HepG2 (cell line): Measurements from ENCODE around the gene DUS1L. TPM values are rescaled to one million over a fixed set of nuclear protein-coding genes. Genes with fewer than 3 reads are reported as not detected.
A peak's percentile ranks its signal among the peaks of the same experiment; 100 is the strongest.

ENCODE experiments used
- ATAC-seq: fragments of 200-7000 bp; cut with Tn5 transposase; 3 replicates; pipeline ENCODE4 v1.9.1; 2020; ENCODE audit warnings: mild to moderate bottlenecking, moderate library complexity
- BruUV-seq: library from RNA; stranded (reverse); fragments of 400-500 nt; replicated peaks from 2 replicates; lab custom pipeline; 2021; lab: Mats Ljungman, UMichigan
- CTCF ChIA-PET: fragments of 300-600 bp; formaldehyde crosslinking; extraction: SDS; loops from one replicate; lab custom pipeline; 2021; ENCODE audit warnings: low total read pairs, inconsistent platforms, low intra/inter-chr PET ratio; lab: Yijun Ruan, JAX
- POLR2A ChIA-PET: fragments of 350-600 bp; sonication (Branson Sonifier 250); formaldehyde crosslinking; loops from one replicate; lab custom pipeline; 2020; ENCODE audit warnings: antibody characterized with exemption, inconsistent platforms; lab: Yijun Ruan, JAX
- DNase-seq: peaks from one replicate; pipeline ENCODE4 v3.0.0-alpha.2; 2015; ENCODE audit warnings: low spot score
- FAIRE-seq: peaks from 3 replicates; lab custom pipeline; 2011; peaks lifted over from hg19 to GRCh38; lab: Jason Lieb, UNC
- H2AFZ ChIP-seq: one replicate; pipeline ENCODE4 v1.6.1; 2011; ENCODE audit warnings: low read length, inconsistent platforms
- H3K27ac ChIP-seq: fragments of 300-600 bp; 3 replicates; pipeline ENCODE4 v1.8.0; 2011; ENCODE audit warnings: mixed run types, mild to moderate bottlenecking, mixed read lengths, low read length, inconsistent platforms; ENCODE audit not compliant: insufficient read depth; ENCODE audit errors: extremely low read length
- H3K27me3 ChIP-seq, 2 experiments: fragments of 200-600 bp in 1 of 2; 2 replicates in 1 of 2; 3 replicates in 1 of 2; pipeline versions ENCODE4 v1.6.0 to v1.8.0; 2011; ENCODE audit warnings: low read length in 2 of 2, mild to moderate bottlenecking in 2 of 2, moderate library complexity in 2 of 2, inconsistent platforms in 1 of 2; ENCODE audit not compliant: insufficient read depth in 2 of 2, control insufficient read depth in 1 of 2
- H3K36me3 ChIP-seq, 2 experiments: fragments of 200-600 bp in 1 of 2; replicated peaks in 1 of 2; 2 replicates in 1 of 2; 3 replicates in 1 of 2; pipeline versions ENCODE4 v1.5.1 to v1.8.0; 2011; ENCODE audit warnings: low read length in 2 of 2, inconsistent platforms in 1 of 2; ENCODE audit not compliant: insufficient read depth in 2 of 2, control insufficient read depth in 1 of 2
- H3K4me1 ChIP-seq: 2 replicates; pipeline ENCODE4 v1.5.1; 2012; ENCODE audit warnings: low read length, inconsistent platforms; ENCODE audit not compliant: insufficient read depth
- H3K4me2 ChIP-seq: 2 replicates; pipeline ENCODE4 v1.6.0; 2011; ENCODE audit warnings: low read depth, low read length, inconsistent platforms
- H3K4me3 ChIP-seq, 3 experiments: fragments of 200-600 bp in 1 of 3; sonication (generic), shearing (Covaris generic) in 1 of 3; replicated peaks in 1 of 3; 2 replicates each; pipeline ENCODE4 v1.5.1; 2011 to 2016; ENCODE audit warnings: low read length in 3 of 3, inconsistent platforms in 2 of 3, low read depth in 2 of 3, mild to moderate bottlenecking in 2 of 3, control low read depth in 1 of 3, mixed read lengths in 1 of 3; ENCODE audit not compliant: insufficient read depth in 1 of 3
- H3K79me2 ChIP-seq: one replicate; pipeline ENCODE4 v1.6.1; 2011; ENCODE audit warnings: low read length, inconsistent platforms; ENCODE audit not compliant: insufficient read depth
- H3K9ac ChIP-seq: 2 replicates; pipeline ENCODE4 v1.6.0; 2011; ENCODE audit warnings: mild to moderate bottlenecking, low read depth, low read length, inconsistent platforms; ENCODE audit not compliant: insufficient read depth
- H3K9me3 ChIP-seq: 2 replicates; pipeline ENCODE4 v1.5.1; 2012; ENCODE audit warnings: mild to moderate bottlenecking, low read length
- H4K20me1 ChIP-seq: 2 replicates; pipeline ENCODE4 v1.6.0; 2011; ENCODE audit warnings: inconsistent platforms, mild to moderate bottlenecking, low read length, moderate library complexity; ENCODE audit not compliant: insufficient read depth
- ATF1 ChIP-seq: IDR thresholded peaks from 2 replicates; pipeline ENCODE4 v1.6.1; 2016; ENCODE audit warnings: mild to moderate bottlenecking, control low read depth
- MED1 ChIP-seq: sonication (generic); formaldehyde crosslinking; IDR thresholded peaks from 2 replicates; pipeline ENCODE4 v1.4.0; 2020; ENCODE audit warnings: missing genetic modification reagents
- NFE2L2 ChIP-seq: fragments of 150-350 bp; IDR thresholded peaks from 2 replicates; pipeline ENCODE4 v1.6.1; 2014; ENCODE audit warnings: low read length
- NRL ChIP-seq: sonication (generic); formaldehyde crosslinking; IDR thresholded peaks from 2 replicates; pipeline ENCODE4 v1.5.0; 2020; ENCODE audit warnings: missing genetic modification reagents, mild to moderate bottlenecking, moderate library complexity, borderline replicate concordance
- POLR2A ChIP-seq, 2 experiments: IDR thresholded peaks; 2 replicates each; pipeline ENCODE4 v1.6.1; 2011; ENCODE audit warnings: low read depth in 2 of 2, low read length in 2 of 2, mild to moderate bottlenecking in 1 of 2, moderate library complexity in 1 of 2; ENCODE audit not compliant: insufficient read depth in 1 of 2
- SETDB1 ChIP-seq: sonication (generic); formaldehyde crosslinking; IDR thresholded peaks from 2 replicates; pipeline ENCODE4 v1.5.1; 2020; ENCODE audit warnings: missing genetic modification reagents, mild to moderate bottlenecking, borderline replicate concordance
- TCF12 ChIP-seq, 2 experiments: fragments of 450-650 bp in 1 of 2; sonication (generic) in 1 of 2; formaldehyde crosslinking in 1 of 2; IDR thresholded peaks; 2 replicates each; pipeline versions ENCODE4 v1.6.1 to v1.8.0; 2017 to 2022; ENCODE audit warnings: antibody characterized with exemption in 1 of 2, mild to moderate bottlenecking in 1 of 2, missing genetic modification reagents in 1 of 2, moderate library complexity in 1 of 2
- TMF1 ChIP-seq: sonication (generic); formaldehyde crosslinking; IDR thresholded peaks from 2 replicates; pipeline ENCODE4 v1.8.1; 2022; ENCODE audit warnings: low read depth, missing genetic modification reagents
- ZBTB34 ChIP-seq: sonication (generic); formaldehyde crosslinking; IDR thresholded peaks from 2 replicates; pipeline ENCODE4 v1.8.0; 2022; ENCODE audit warnings: mild to moderate bottlenecking, missing genetic modification reagents
- ZBTB7A ChIP-seq: sonication (generic); formaldehyde crosslinking; IDR thresholded peaks from 2 replicates; pipeline ENCODE4 v1.8.0; 2022; ENCODE audit warnings: mild to moderate bottlenecking, missing genetic modification reagents
- ZNF501 ChIP-seq: sonication (generic); formaldehyde crosslinking; IDR thresholded peaks from 2 replicates; pipeline ENCODE4 v1.5.1; 2020; ENCODE audit warnings: mild to moderate bottlenecking, moderate library complexity, missing genetic modification reagents
- ZNF749 ChIP-seq: sonication (generic); formaldehyde crosslinking; IDR thresholded peaks from 2 replicates; pipeline ENCODE4 v1.8.0; 2022; ENCODE audit warnings: mild to moderate bottlenecking, missing genetic modification reagents, moderate library complexity, borderline replicate concordance
- WGBS: methylation state at CpG from one replicate; pipeline ENCODE4 v1.1.6; 2017; ENCODE audit warnings: low lambda C conversion rate; 5-methylcytosine and 5-hydroxymethylcytosine counted together
- in situ Hi-C: cut with HindIII; loops from 2 replicates; pipeline ENCODE4 v1.10.0; 2017; ENCODE audit warnings: low pct_unique_long_range_greater_than_20kb; ENCODE audit not compliant: extremely low pct_ligation_motif_present
- intact Hi-C: fragments of 100-400 bp; cut with micrococcal nuclease; formaldehyde crosslinking; loops from one replicate; pipeline ENCODE4 v1.10.0; 2022; ENCODE audit not compliant: unreplicated experiment
- polyA plus RNA-seq, 8 experiments: library from polyadenylated mRNA; depleted of rRNA in 3 of 8; stranded (reverse) in 7 of 8; unstranded in 1 of 8; fragments of >200 nt; fragmentation: Illumina TruSeq in 4 of 8; extraction: Trizol in 4 of 8; gene quantifications; 2 replicates each; pipeline versions ENCODE4 v1.2.1 to v1.2.3, GENCODE V29; 2011 to 2016; ENCODE audit warnings: low read depth in 4 of 8, missing spikeins in 1 of 8, mixed read lengths in 1 of 8; ENCODE audit not compliant: insufficient read depth in 1 of 8
- total RNA-seq, 5 experiments: library from RNA; depleted of rRNA; stranded (reverse); fragments of >200 nt; fragmentation: Illumina TruSeq; extraction: Trizol; gene quantifications; 2 replicates each; pipeline ENCODE4 v1.2.3, GENCODE V29; 2016; ENCODE audit warnings: low read depth in 1 of 5
- TF ChIP-seq, protein P1 (sequence below): sonication (generic); formaldehyde crosslinking; IDR thresholded peaks from 2 replicates; pipeline ENCODE4 v1.5.0; 2020; ENCODE audit warnings: missing genetic modification reagents
- TF ChIP-seq, protein P2 (sequence below): sonication (generic); formaldehyde crosslinking; IDR thresholded peaks from 2 replicates; pipeline ENCODE4 v1.4.0; 2020; ENCODE audit warnings: missing genetic modification reagents
- TF ChIP-seq, protein P3 (sequence below): fragments of 450-650 bp; IDR thresholded peaks from 2 replicates; pipeline ENCODE4 v1.6.1; 2016

DUS1L gene
- total and polyA plus RNA-seq, 2 of the 13 experiments (the other 11 are each of a cell fraction or from before 2014, with no cell fraction given), result 81.0 to 109 TPM

DNA sequence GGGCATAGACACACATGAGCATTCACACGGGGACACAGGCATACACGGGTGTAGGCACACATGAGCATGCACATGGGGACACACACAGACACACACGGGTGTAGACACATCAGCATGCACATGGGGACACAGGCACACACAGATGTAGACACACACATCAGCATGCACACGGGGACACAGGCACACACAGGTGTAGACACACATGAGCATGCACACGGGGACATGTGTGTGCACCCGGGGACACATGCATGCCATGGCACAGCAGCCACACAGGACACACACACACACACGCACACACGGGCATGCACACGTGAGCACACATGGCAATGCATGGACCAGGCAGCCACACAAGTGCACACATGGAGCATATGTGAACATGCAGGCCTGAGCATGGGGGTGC, 23.0 kb downstream of the DUS1L start:
- no peaks in the 10 kb centered on the region for H3K9me3 ChIP-seq
- H3K9ac ChIP-seq, result no peak overlapping the region
- ChIA-PET POLR2A (interaction anchor here (0.6 to 2.6 kb wide), 2 partner anchors 14 to 188 kb away, joined by 3 to 12 read pairs; no protein-coding TSS in a partner anchor), CTCF (no interaction called here)
- H4K20me1 ChIP-seq, result no peaks in the 10 kb centered on the region
- no peak overlapping the region for H2AFZ ChIP-seq
- DNase-seq, result no peak
- no peak overlapping the region for H3K4me3 ChIP-seq
- peaks cover 2 to 10% of the 10 kb centered on the region in 2 experiments; a peak in 3 of 5 replicates for H3K36me3 ChIP-seq
- no peaks in the 10 kb centered on the region for H3K27me3 ChIP-seq
- no peak for FAIRE-seq
- no TSS peak for BruUV-seq
- intact Hi-C loops, result no loop called here
- peaks cover 58% of the 10 kb centered on the region for H3K4me1 ChIP-seq
- no peak overlapping the region for H3K4me2 ChIP-seq
- 0 out of 2 replicates have a peak, but pooled peaks have one; percentile 33 for TF ChIP-seq ZBTB7A (CRISPR knock-in tag)
- TF ChIP-seq TCF12 (IDR thresholded peaks at IDR 0.05), result no peak
- no peak for TF ChIP-seq TCF12 (CRISPR knock-in tag; IDR thresholded peaks at IDR 0.05)
- peak in 1 of 2 experiments; percentile 26; a peak in 1 of 4 replicates for TF ChIP-seq POLR2A (IDR thresholded peaks at IDR 0.05; ENCODE audit: insufficient read depth in 1 of 2, low read depth in 2 of 2, low read length in 2 of 2)
- TF ChIP-seq, protein P1, sequence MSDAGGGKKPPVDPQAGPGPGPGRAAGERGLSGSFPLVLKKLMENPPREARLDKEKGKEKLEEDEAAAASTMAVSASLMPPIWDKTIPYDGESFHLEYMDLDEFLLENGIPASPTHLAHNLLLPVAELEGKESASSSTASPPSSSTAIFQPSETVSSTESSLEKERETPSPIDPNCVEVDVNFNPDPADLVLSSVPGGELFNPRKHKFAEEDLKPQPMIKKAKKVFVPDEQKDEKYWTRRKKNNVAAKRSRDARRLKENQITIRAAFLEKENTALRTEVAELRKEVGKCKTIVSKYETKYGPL (CRISPR knock-in tag), result no peak
- TF ChIP-seq, protein P2, sequence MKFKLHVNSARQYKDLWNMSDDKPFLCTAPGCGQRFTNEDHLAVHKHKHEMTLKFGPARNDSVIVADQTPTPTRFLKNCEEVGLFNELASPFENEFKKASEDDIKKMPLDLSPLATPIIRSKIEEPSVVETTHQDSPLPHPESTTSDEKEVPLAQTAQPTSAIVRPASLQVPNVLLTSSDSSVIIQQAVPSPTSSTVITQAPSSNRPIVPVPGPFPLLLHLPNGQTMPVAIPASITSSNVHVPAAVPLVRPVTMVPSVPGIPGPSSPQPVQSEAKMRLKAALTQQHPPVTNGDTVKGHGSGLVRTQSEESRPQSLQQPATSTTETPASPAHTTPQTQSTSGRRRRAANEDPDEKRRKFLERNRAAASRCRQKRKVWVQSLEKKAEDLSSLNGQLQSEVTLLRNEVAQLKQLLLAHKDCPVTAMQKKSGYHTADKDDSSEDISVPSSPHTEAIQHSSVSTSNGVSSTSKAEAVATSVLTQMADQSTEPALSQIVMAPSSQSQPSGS, result no peak
- TF ChIP-seq NRL (CRISPR knock-in tag), result 0 out of 2 replicates have a peak, but pooled peaks have one; percentile 26
- no peak for TF ChIP-seq TMF1 (CRISPR knock-in tag)
- TF ChIP-seq ATF1 (CRISPR knock-in tag), result no peak
- no peak for TF ChIP-seq NFE2L2
- TF ChIP-seq MED1, result no peak
- TF ChIP-seq SETDB1 (CRISPR knock-in tag), result no peak
- TF ChIP-seq ZNF749, result no peak
- no peak for TF ChIP-seq ZBTB34 (CRISPR knock-in tag)
- TF ChIP-seq, protein P3, sequence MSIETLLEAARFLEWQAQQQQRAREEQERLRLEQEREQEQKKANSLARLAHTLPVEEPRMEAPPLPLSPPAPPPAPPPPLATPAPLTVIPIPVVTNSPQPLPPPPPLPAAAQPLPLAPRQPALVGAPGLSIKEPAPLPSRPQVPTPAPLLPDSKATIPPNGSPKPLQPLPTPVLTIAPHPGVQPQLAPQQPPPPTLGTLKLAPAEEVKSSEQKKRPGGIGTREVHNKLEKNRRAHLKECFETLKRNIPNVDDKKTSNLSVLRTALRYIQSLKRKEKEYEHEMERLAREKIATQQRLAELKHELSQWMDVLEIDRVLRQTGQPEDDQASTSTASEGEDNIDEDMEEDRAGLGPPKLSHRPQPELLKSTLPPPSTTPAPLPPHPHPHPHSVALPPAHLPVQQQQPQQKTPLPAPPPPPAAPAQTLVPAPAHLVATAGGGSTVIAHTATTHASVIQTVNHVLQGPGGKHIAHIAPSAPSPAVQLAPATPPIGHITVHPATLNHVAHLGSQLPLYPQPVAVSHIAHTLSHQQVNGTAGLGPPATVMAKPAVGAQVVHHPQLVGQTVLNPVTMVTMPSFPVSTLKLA, result peak; percentile 82
- TF ChIP-seq ZNF501 (CRISPR knock-in tag), result no peak
- in situ Hi-C loops, result no loop called here
- no peaks in the 10 kb centered on the region for H3K79me2 ChIP-seq
- WGBS, result 82% methylated on average over 7 of the region's 9 CpGs
- H3K27ac ChIP-seq, result no peak overlapping the region
- peak; percentile 4; the same call in 1 of the 3 replicates for ATAC-seq
